Activated CD8-positive, alpha-beta memory T cell treated with anti-CD3 and anti-CD28 coated beads, Interleukin-2, amount 50 U/mL, for 24 hours (primary cell): ENCODE results near the gene CMTM4.

Source experiments
- DNase-seq: peaks from one replicate; pipeline ENCODE4 v3.0.0-alpha.2; 2020; ENCODE audit errors: extremely low read depth

The CMTM4 gene

GRCh38 chr16:66566051-66566901 lies 130.3 kb downstream of the CMTM4 start, which contains the start of gene CMTM1:
TSS of gene CMTM1 (plus strand) at chr16:66566439. CDS start at chr16:66566514, 75 bp downstream.
- no peak for DNase-seq
